HUES48 (cell line): ENCODE data around the gene SNUPN.

ENCODE experiments used
- H3K27ac ChIP-seq: one replicate; pipeline ENCODE4 v1.7.0; 2013; ENCODE audit warnings: low read depth, low read length, inconsistent platforms
- H3K27me3 ChIP-seq: 2 replicates; pipeline ENCODE4 v1.6.1; 2013; ENCODE audit warnings: mild to moderate bottlenecking, low read length; ENCODE audit not compliant: control insufficient read depth, insufficient read depth
- H3K36me3 ChIP-seq: 2 replicates; pipeline ENCODE4 v1.6.1; 2013; ENCODE audit warnings: low read length; ENCODE audit not compliant: control insufficient read depth, insufficient read depth
- H3K4me1 ChIP-seq: 2 replicates; pipeline ENCODE4 v1.6.1; 2013; ENCODE audit warnings: mild to moderate bottlenecking, low read length; ENCODE audit not compliant: control insufficient read depth, insufficient read depth
- H3K4me3 ChIP-seq: 2 replicates; pipeline ENCODE4 v1.5.1; 2013; ENCODE audit warnings: mild to moderate bottlenecking, low read depth, low read length
- H3K9ac ChIP-seq: 2 replicates; pipeline ENCODE4 v1.6.1; 2013; ENCODE audit warnings: mild to moderate bottlenecking, low read depth, low read length, moderate library complexity
- H3K9me3 ChIP-seq: 2 replicates; pipeline ENCODE4 v1.6.1; 2013; ENCODE audit warnings: low read length; ENCODE audit not compliant: control insufficient read depth, insufficient read depth

The SNUPN gene

GRCh38 chr15:75620841-75621391 is 4.6 kb downstream of the SNUPN start:
- Histone ChIP-seq H3K27ac (no peak overlapping the region), H3K36me3 (peaks cover 49% of the 10 kb centered on the region), H3K9ac (no peak overlapping the region), H3K27me3 (no peaks in the 10 kb centered on the region), H3K4me1 (no peaks in the 10 kb centered on the region), H3K9me3 (no peaks in the 10 kb centered on the region), H3K4me3 (no peak overlapping the region)

DNA sequence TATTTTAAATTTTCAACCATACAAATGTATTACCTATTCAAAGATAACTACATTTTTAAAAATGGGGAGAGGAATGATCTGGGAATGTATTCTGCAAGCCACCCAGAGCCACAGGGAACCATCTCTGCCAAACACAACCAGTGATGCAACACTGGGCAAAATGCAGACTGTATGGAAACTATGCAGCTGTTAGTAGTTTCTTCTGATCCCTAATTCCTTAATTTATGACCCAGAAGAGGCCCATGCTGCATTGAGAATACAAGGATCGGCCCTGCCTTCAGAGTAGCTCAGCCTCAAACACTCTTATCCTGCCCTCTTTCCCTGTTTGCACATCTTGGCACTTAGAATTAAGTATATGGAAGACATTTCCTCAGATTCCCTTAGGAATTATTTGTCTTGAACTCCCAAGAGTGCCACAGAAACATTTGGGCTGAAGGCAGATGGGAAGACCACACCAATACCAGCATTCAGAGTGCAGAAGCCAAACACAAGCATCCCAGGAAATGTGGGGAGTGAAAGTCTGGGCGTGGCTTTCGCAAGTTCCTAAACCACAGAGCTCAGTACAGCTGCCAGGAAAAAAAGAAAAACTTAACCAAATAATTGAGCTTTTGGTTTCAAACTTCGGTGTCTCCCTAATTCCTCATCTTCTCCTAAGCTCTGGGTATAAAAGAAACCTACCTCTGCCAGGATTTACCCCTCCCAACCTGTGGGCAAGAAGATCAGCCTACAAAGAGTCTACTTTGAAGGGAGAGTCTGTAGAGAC is 5.3 kb downstream of the SNUPN start:
- Histone ChIP-seq H3K36me3 (peaks cover 54% of the 10 kb centered on the region), H3K27ac (no peak overlapping the region), H3K4me3 (no peak overlapping the region)

DNA sequence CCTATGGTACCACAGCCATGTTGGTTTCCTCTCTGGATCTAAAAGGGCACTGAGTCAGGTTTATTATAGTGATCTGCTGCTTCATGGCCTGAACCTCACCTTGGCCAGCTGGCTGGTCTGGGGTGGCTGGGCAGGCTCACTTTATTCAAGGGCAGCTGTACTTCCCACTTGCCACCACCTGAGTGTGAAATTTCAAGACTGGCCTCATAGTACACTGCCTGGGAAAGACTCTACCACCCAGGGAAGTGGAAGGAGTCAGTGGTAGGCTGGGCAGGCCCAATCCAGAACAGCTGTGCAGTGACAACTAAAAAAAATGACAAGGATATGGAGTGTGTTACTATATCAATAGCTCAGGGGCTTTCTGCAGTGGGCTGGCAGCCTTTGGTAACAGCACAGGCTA is 8.8 kb downstream of the SNUPN start:
- no peak overlapping the region for H3K27ac ChIP-seq
- no peaks in the 10 kb centered on the region for H3K4me1 ChIP-seq
- H3K4me3 ChIP-seq, result no peak overlapping the region
- H3K9me3 ChIP-seq, result no peaks in the 10 kb centered on the region
- H3K9ac ChIP-seq, result no peak overlapping the region
- no peaks in the 10 kb centered on the region for H3K27me3 ChIP-seq
- H3K36me3 ChIP-seq, result peaks cover 78% of the 10 kb centered on the region

More for the DNA sequence above, 5.3 kb downstream of the SNUPN start:
- no peak overlapping the region for H3K9ac ChIP-seq
- H3K27me3 ChIP-seq, result no peaks in the 10 kb centered on the region
- H3K9me3 ChIP-seq, result no peaks in the 10 kb centered on the region
- no peaks in the 10 kb centered on the region for H3K4me1 ChIP-seq

DNA sequence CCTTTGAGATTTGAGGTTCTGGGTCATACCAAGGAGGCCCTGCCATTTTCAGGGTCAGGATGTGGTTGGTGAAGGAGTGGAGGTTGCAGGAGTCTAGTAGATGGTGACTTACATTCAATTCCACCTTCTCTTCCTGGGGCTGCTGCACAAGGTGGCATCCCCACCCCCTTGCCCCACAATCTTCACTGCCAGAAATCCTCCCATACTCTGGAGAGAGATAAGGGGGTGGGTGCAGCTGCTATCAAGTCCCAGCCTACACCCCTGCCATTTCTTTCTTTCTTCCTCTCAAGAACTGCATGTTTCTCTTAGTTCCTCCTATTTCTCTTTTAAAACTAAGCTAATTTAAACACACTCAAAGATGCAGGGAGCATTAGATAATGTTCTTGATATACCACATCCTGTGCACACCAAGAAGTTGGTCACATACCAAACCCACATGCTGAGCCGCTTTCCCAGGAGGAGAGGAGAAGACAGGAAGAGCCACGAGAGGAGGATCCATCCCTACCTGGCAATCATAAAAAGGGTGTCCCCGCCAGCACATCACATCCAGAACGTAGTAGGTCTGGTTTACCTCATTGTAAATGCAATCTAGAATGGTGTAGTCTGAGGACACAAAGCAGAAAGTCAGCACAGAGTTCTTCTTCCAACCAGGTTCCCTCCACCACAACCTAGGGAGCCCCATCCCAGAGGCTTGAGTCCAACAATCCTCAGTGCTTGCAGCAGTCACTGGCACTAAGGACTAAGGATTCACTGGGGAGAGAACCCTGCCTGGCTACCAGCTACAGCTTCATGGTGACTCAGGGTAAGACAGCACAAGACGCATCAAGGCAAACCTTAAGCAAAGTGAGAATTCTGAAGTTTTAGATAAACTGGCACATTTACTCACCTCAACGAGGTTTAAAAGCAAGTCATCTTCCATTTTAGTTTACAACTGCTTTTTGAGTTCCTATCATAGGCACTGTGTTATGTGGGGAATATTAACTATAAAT is 18.5 kb downstream of the SNUPN start:
- no peaks in the 10 kb centered on the region for H3K9me3 ChIP-seq
- no peak overlapping the region for H3K4me3 ChIP-seq
- no peak overlapping the region for H3K9ac ChIP-seq
- H3K36me3 ChIP-seq, result peaks cover 58% of the 10 kb centered on the region
- H3K27me3 ChIP-seq, result no peaks in the 10 kb centered on the region
- H3K27ac ChIP-seq, result no peak overlapping the region
- H3K4me1 ChIP-seq, result no peaks in the 10 kb centered on the region

DNA sequence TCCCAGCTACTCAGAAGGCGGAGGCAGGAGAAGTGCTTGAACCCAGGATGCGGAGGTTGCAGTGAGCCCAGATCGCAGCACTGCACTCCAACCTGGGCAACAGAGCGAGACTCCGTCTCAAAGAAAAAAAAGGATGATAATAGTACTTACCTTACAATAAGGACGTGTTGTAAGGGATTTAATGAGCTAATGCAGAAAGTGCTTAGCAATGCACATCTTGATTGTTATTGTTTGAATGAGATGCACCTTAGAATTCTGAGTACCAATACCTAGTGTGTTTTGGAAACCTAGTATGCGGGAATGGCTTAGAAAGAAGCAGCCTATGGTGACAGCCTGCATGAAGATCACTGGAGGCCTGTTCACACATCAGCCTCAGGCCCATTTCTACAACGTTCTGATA is 19.5 kb downstream of the SNUPN start:
- Histone ChIP-seq H3K9me3 (no peaks in the 10 kb centered on the region), H3K36me3 (peaks cover 60% of the 10 kb centered on the region), H3K9ac (no peak overlapping the region), H3K4me3 (no peak overlapping the region), H3K27ac (no peak overlapping the region), H3K27me3 (no peaks in the 10 kb centered on the region), H3K4me1 (no peaks in the 10 kb centered on the region)

DNA sequence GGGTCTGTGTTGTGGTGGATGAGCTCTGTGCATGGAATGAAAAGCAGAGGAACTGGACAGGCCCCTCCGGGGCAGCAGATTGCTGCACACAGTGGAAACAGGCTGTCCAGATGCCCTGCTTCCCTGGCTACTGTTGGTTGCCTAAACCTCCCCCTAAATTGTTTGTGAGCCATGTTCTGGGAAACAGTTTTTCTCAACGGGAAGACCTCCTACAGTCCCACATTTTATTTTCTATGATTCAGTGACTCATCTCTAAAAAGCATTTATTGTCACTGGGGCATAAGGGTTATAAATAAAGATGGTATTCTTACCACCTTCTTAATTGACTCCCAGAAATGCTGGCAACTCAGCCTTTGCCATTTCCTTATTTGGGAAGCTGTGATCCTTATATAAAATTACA is 26.1 kb downstream of the SNUPN start:
- peaks cover 68% of the 10 kb centered on the region for H3K36me3 ChIP-seq
- no peak overlapping the region for H3K9ac ChIP-seq
- no peaks in the 10 kb centered on the region for H3K4me1 ChIP-seq
- H3K9me3 ChIP-seq, result no peaks in the 10 kb centered on the region
- H3K27me3 ChIP-seq, result no peaks in the 10 kb centered on the region
- H3K27ac ChIP-seq, result no peak overlapping the region
- H3K4me3 ChIP-seq, result no peak overlapping the region

DNA sequence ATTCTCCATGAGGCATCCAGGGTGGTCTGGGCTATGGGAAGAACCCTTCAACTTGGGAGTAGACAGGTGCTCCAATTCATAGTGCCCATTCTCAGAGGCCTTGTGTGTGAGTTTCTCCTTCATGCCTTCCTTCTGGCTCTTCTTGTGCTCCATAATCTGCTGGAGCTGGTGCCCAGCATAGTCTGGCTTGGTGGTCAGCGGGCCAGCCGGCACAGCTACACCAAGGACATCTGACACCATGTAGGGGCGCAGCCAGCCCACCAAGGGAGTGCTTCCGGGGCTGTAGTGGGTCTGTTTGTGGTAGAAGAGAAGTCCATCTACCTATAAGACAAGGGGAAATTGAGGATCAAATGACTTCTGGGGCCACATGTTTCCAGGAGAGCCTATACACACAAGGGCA is 27.2 kb downstream of the SNUPN start:
- no peak overlapping the region for H3K9ac ChIP-seq
- H3K4me1 ChIP-seq, result no peaks in the 10 kb centered on the region
- H3K27ac ChIP-seq, result no peak overlapping the region
- no peak overlapping the region for H3K4me3 ChIP-seq
- H3K9me3 ChIP-seq, result no peaks in the 10 kb centered on the region
- peaks cover 64% of the 10 kb centered on the region for H3K36me3 ChIP-seq
- no peaks in the 10 kb centered on the region for H3K27me3 ChIP-seq

- no peaks in the 10 kb centered on the region for H3K27me3 ChIP-seq
- peaks cover 64% of the 10 kb centered on the region for H3K36me3 ChIP-seq
- H3K4me1 ChIP-seq, result no peaks in the 10 kb centered on the region
- H3K9ac ChIP-seq, result no peak overlapping the region
- H3K27ac ChIP-seq, result no peak overlapping the region
- H3K9me3 ChIP-seq, result no peaks in the 10 kb centered on the region
- no peak overlapping the region for H3K4me3 ChIP-seq
These were observed 27.7 kb downstream of the SNUPN start for GRCh38 chr15:75597667-75598341.

GRCh38 chr15:75596703-75597345 is 28.7 kb downstream of the SNUPN start:
- H3K27me3 ChIP-seq, result no peaks in the 10 kb centered on the region
- peaks cover 64% of the 10 kb centered on the region for H3K36me3 ChIP-seq
- no peak overlapping the region for H3K27ac ChIP-seq
- no peaks in the 10 kb centered on the region for H3K4me1 ChIP-seq
- H3K4me3 ChIP-seq, result no peak overlapping the region
- H3K9ac ChIP-seq, result no peak overlapping the region
- no peaks in the 10 kb centered on the region for H3K9me3 ChIP-seq

DNA sequence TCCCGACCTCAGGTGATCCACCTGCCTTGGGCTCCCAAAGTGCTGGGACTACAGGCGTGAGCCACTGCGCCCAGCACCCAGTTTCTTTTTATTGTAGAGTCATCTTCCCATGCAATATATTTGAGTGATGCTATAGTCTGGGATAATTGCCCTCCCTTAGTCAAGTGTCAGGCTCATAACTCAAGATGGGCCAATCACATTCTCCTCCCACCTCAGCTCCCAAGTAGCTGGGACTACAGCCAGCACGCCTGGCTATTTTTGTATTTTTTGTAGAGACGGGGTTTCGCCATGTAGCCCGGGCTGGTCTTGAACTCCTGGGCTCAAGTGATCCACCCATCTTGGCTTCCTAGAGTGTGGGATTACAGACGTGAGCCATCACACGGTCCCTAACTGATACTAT is 31.2 kb downstream of the SNUPN start:
- Histone ChIP-seq H3K36me3 (peaks cover 47% of the 10 kb centered on the region), H3K9ac (no peak overlapping the region), H3K9me3 (no peaks in the 10 kb centered on the region)

More for the DNA sequence above, 31.2 kb downstream of the SNUPN start:
- H3K4me3 ChIP-seq, result no peak overlapping the region
- no peak overlapping the region for H3K27ac ChIP-seq
- no peaks in the 10 kb centered on the region for H3K27me3 ChIP-seq
- H3K4me1 ChIP-seq, result no peaks in the 10 kb centered on the region
